Measurements from ENCODE around the gene CCDC80.

- TF ChIP-seq POLR2A (IDR thresholded peaks at IDR 0.05), result no peak
- TF ChIP-seq CTCF (IDR thresholded peaks at IDR 0.05), result no peak
Observed at GRCh38 chr3:112627919-112628466, 12.9 kb downstream of the CCDC80 start.

Measured in heart left ventricle (tissue), 13 donors.